ENCODE results near the gene PFN1.

PFN1 gene
- long read RNA-seq, transcript PFN1-201 (3 exons, 1,291 nt), result major isoform, 261 of 268 reads
- long read RNA-seq, partial matches to known transcripts, result 2 of 268 reads
- long read RNA-seq, other reads (novel, unspliced or antisense), result 2 of 268 reads

GRCh38 chr17:4948166-4948930, at the start of gene PFN1:
Gene PFN1 (minus strand): TSS chr17:4948530. CDS start chr17:4948394, 136 bp downstream.
- TF ChIP-seq CTCF (IDR thresholded peaks at IDR 0.05; ENCODE audit: insufficient read depth, low read length) (no peak), POLR2AphosphoS5 (IDR thresholded peaks at IDR 0.05; ENCODE audit: low read depth) (peak; percentile 88), SPI1 (IDR thresholded peaks at IDR 0.05; ENCODE audit: borderline replicate concordance, low read depth) (no peak), GABPA (IDR thresholded peaks at IDR 0.05; ENCODE audit: low read depth) (peak; percentile 38)
- TF ChIP-seq, protein P1, sequence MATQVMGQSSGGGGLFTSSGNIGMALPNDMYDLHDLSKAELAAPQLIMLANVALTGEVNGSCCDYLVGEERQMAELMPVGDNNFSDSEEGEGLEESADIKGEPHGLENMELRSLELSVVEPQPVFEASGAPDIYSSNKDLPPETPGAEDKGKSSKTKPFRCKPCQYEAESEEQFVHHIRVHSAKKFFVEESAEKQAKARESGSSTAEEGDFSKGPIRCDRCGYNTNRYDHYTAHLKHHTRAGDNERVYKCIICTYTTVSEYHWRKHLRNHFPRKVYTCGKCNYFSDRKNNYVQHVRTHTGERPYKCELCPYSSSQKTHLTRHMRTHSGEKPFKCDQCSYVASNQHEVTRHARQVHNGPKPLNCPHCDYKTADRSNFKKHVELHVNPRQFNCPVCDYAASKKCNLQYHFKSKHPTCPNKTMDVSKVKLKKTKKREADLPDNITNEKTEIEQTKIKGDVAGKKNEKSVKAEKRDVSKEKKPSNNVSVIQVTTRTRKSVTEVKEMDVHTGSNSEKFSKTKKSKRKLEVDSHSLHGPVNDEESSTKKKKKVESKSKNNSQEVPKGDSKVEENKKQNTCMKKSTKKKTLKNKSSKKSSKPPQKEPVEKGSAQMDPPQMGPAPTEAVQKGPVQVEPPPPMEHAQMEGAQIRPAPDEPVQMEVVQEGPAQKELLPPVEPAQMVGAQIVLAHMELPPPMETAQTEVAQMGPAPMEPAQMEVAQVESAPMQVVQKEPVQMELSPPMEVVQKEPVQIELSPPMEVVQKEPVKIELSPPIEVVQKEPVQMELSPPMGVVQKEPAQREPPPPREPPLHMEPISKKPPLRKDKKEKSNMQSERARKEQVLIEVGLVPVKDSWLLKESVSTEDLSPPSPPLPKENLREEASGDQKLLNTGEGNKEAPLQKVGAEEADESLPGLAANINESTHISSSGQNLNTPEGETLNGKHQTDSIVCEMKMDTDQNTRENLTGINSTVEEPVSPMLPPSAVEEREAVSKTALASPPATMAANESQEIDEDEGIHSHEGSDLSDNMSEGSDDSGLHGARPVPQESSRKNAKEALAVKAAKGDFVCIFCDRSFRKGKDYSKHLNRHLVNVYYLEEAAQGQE (IDR thresholded peaks at IDR 0.05; ENCODE audit: insufficient replicate concordance, low read depth), result no peak
- Histone ChIP-seq H3K27ac (replicated peaks) (peak within 1 kb of the TSS; percentile 98), H3K27me3 (ENCODE audit: insufficient read depth, poor library complexity, severe bottlenecking) (no peaks in the 10 kb centered on the region), H3K4me3 (replicated peaks; ENCODE audit: insufficient read depth, low read length) (peak within 1 kb of the TSS; percentile 67)
- DNase-seq (ENCODE audit: low read depth in 1 of 2, low spot score in 1 of 2), result peak; percentile 69 to 89

- TF ChIP-seq, protein P1 (IDR thresholded peaks at IDR 0.05; ENCODE audit: insufficient replicate concordance, low read depth), result no peak
- TF ChIP-seq GABPA (IDR thresholded peaks at IDR 0.05; ENCODE audit: low read depth) (no peak), SPI1 (IDR thresholded peaks at IDR 0.05; ENCODE audit: borderline replicate concordance, low read depth) (no peak), CTCF (IDR thresholded peaks at IDR 0.05; ENCODE audit: insufficient read depth, low read length) (no peak), POLR2AphosphoS5 (IDR thresholded peaks at IDR 0.05; ENCODE audit: low read depth) (no peak)
- peak; percentile 47 to 79 for DNase-seq (ENCODE audit: low read depth in 1 of 2, low spot score in 1 of 2)
- Histone ChIP-seq H3K4me3 (replicated peaks; ENCODE audit: insufficient read depth, low read length) (peak within 1 kb of the TSS; percentile 68), H3K27me3 (ENCODE audit: insufficient read depth, poor library complexity, severe bottlenecking) (no peaks in the 10 kb centered on the region), H3K27ac (replicated peaks) (peak within 1 kb of the TSS; percentile 88)
Measured at GRCh38 chr17:4997302-4998026, 49.1 kb upstream of the PFN1 start, which contains the start of the genes INCA1 and KIF1C. Gene INCA1 (minus strand): TSS chr17:4997522. CDS start chr17:4994437, 3,085 bp downstream. Gene KIF1C (plus strand): TSS chr17:4997950. CDS start chr17:5000247, 2,297 bp downstream.

DNA sequence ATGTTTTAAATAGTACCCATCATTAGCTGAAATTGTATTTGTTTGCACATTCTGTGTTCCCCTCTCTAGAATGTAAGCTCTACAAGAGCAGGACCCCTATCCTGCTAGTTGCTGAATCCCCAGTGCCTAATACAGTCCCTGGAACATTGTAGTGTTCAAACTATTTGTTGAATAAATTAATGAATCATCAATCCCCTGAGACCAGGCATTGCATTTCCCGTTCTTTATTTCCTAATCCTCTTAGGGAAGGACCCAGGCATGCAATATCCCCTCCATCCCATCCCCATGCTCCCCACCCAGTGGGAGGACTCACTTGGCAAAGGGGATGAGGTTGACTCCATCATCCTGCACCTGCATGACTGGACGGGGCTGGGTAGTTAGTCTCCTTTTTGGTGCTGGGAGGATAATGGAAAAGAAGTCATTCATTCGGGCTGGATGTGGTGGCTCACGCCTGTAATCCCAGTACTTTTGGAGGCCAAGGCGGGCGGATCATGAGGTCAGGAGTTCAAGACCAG, 45.8 kb upstream of the PFN1 start:
- DNase-seq (ENCODE audit: low read depth in 1 of 2, low spot score in 1 of 2), result no peak
- TF ChIP-seq POLR2AphosphoS5 (IDR thresholded peaks at IDR 0.05; ENCODE audit: low read depth), result no peak
- TF ChIP-seq, protein P1 (IDR thresholded peaks at IDR 0.05; ENCODE audit: insufficient replicate concordance, low read depth), result no peak
- TF ChIP-seq CTCF (IDR thresholded peaks at IDR 0.05; ENCODE audit: insufficient read depth, low read length), result no peak
- TF ChIP-seq SPI1 (IDR thresholded peaks at IDR 0.05; ENCODE audit: borderline replicate concordance, low read depth), result no peak
- no peak for TF ChIP-seq GABPA (IDR thresholded peaks at IDR 0.05; ENCODE audit: low read depth)

More for the DNA sequence above, 45.8 kb upstream of the PFN1 start:
- no peak overlapping the region for H3K4me3 ChIP-seq (replicated peaks; ENCODE audit: insufficient read depth, low read length)
- H3K27me3 ChIP-seq (ENCODE audit: insufficient read depth, poor library complexity, severe bottlenecking), result no peaks in the 10 kb centered on the region
- H3K27ac ChIP-seq (replicated peaks), result no peak overlapping the region
